ENCODE data around the gene RPH3AL.

Gene RPH3AL

DNA sequence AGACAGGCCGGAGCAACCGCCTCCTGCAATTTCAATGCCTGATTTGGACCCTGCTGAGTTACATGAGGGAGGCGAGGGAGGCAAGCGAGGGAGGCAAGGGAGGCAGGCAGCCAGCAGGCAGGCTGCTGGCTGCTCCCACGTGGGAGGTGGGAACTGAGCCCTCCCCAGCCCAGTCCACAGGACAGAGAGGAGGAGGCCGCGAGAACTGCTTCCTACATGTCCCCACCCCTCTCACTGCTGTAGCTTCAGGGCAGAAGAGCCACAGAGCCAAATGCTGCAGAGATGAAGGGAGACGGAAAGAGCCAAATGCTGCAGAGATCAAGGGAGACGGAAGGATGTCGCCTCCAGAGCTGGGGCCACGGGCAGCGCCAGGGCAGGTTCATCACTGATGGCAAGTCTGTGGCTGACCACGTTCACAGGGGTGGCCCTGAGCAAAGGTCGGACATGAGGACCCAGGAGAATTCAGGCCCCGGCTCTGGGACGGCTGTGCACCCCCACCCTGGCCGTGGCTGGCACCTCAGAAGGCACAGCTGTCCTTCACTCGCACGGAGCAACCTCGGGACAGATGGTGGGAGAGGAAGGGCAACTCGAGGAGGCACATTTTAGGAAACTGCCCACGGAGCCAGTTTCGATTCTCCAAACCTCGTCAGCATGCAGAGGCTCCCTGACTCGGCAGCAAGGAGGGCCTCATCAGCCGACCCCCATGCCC lies 21.5 kb downstream of the RPH3AL start:
- H3K27ac ChIP-seq: no peak overlapping the region
- CTCF ChIA-PET: interaction anchor here (0.6 kb wide), 2 partner anchors 12 to 19 kb away, joined by 3 to 5 read pairs; no protein-coding TSS in a partner anchor

DNA sequence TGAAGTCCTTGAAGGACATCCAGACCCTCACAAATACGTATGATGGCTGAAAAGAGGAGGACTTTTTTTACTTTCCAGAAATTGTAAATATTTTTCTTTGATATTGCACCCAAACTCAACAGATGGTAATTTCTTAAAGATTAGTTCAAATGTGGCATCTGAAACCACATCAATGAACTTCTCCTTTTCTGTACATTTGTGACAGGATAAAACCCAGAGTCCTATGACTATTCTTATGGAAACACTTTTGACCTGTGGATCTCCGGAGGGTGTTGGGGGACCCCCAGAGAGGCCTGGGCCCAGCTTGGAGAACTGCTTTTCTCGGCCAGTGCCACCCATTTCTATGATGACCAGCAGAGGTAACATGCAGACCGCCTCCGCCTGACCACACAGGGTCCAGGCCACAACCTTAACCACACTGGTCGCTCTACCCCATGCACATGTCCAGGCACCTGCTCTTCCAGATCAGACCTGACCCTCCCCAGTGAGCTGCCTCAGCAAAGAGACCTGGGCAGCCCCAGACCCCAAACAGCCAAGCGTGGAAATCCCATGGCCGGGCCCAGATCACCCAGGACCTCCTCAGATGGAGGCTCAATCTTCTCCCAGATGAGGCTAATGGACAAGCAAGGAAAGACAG lies 22.7 kb downstream of the RPH3AL start:
- POLR2A ChIA-PET (ENCODE audit: low non-redundant PET): no interaction called here
- H3K27ac ChIP-seq: no peak overlapping the region
- no peak for DNase-seq (ENCODE audit: low spot score)
- TF ChIP-seq CTCF (conservative IDR thresholded peaks at IDR 0.05; ENCODE audit: low read depth): no peak
- CTCF ChIA-PET: interaction anchor here (0.6 kb wide), 1 partner anchor 22 kb away, joined by 3 read pairs; no protein-coding TSS in a partner anchor

More for the DNA sequence above, 21.5 kb downstream of the RPH3AL start:
- TF ChIP-seq CTCF (conservative IDR thresholded peaks at IDR 0.05; ENCODE audit: low read depth): no peak
- POLR2A ChIA-PET (ENCODE audit: low non-redundant PET): no interaction called here
- no peak for DNase-seq (ENCODE audit: low spot score)

DNA sequence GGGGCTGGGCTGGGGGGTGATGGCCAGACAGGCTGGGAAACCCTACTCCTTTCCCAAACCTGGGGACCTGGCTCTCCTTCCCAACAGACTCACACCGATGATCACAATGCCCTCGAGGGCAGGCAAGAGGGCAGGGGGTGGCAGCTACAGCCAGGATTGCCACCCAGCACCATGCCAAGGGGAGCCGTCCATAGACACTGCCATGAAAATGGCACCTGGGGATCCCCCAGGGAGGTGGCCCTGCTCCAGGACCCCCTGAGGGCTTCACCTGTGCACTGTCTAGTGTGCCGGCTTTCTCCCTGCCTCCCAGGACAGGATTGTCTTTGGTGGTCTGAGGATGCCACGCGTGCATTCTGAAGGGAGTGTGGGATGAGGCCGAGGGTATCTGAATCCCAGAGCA lies 24.6 kb downstream of the RPH3AL start:
- ChIA-PET CTCF (no interaction called here), POLR2A (ENCODE audit: low non-redundant PET) (no interaction called here)
- no peak overlapping the region for H3K27ac ChIP-seq

DNA sequence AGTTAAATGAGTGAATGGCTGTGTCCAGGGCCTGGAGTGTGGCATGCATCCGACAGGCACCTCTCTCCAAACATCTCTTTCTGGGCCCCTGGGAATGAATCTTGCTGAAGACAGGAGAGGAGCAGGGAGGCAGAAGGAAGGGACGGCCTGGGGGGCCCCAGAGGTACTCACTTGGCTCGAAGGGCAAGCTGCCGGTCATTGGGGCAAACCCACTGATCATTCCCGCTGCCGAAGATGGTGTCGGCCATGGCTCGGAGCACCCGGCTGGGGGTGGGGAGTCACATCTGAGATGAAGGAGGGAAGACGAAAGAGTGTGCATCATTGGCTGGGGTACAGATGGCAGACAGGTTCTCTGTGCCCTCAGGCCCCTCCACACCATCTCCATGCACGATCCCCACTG lies 25.3 kb downstream of the RPH3AL start:
- H3K27ac ChIP-seq: no peak overlapping the region
- DNase-seq (ENCODE audit: low spot score): no peak
- CTCF ChIA-PET: interaction anchor here (0.6 kb wide), 1 partner anchor 12 kb away, joined by 3 read pairs; no protein-coding TSS in a partner anchor

More for the DNA sequence above, 24.6 kb downstream of the RPH3AL start:
- no peak for TF ChIP-seq CTCF (conservative IDR thresholded peaks at IDR 0.05; ENCODE audit: low read depth)
- no peak for DNase-seq (ENCODE audit: low spot score)

GRCh38 chr17:326010-326621 lies 26.5 kb downstream of the RPH3AL start:
- ChIA-PET POLR2A (ENCODE audit: low non-redundant PET) (no interaction called here), CTCF (no interaction called here)
- no peak for DNase-seq (ENCODE audit: low spot score)
- no peak for TF ChIP-seq CTCF (conservative IDR thresholded peaks at IDR 0.05; ENCODE audit: low read depth)
- no peak overlapping the region for H3K27ac ChIP-seq

More for the DNA sequence above, 25.3 kb downstream of the RPH3AL start:
- no peak for TF ChIP-seq CTCF (conservative IDR thresholded peaks at IDR 0.05; ENCODE audit: low read depth)
- POLR2A ChIA-PET (ENCODE audit: low non-redundant PET): no interaction called here

DNA sequence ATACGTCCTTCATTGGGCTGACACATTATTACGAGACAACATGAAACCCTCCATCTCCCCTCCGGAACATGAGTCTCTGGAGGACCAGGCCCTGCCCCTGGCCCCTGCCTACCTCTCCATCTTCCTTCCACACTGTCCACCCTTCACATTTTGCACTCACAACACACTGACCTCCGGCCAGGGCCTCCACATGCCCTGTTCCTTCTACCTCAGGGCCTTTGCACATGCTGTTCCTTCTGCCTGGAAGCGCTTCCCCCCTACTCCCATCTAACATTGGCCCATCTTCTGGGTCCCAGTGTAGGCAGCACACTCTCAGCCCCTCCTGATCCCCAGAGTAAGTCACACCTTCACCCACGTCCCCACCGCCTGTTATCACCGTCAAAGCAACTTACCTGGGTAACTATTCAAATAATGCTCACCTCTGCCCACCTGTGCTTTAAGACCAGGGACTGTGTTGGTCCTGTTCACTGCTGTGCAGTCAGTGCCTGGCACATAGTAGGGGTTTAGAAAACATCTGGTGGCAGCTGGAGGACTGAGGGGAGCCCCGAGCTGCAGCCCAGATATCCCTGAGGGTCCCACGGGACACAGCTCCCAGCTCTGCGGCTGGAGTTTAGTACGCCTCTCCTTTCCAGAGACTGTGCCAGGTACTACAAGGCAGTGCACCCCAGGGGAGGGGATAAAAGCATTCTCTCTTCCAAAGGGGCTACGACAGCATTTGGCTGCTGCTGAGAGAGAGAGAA lies 27.2 kb downstream of the RPH3AL start:
- TF ChIP-seq CTCF (conservative IDR thresholded peaks at IDR 0.05; ENCODE audit: low read depth): no peak
- no peak for DNase-seq (ENCODE audit: low spot score)
- POLR2A ChIA-PET (ENCODE audit: low non-redundant PET): no interaction called here
- no peak overlapping the region for H3K27ac ChIP-seq
- CTCF ChIA-PET: no interaction called here
